AG09309 (cell line): ENCODE measurements around the gene AATK.

Experiments
- DNase-seq: peaks from one replicate; pipeline ENCODE4 v3.0.0-alpha.2; 2010; ENCODE audit warnings: low read depth
- H3K4me3 ChIP-seq: 2 replicates; pipeline ENCODE4 v1.5.1; 2011; ENCODE audit warnings: mild to moderate bottlenecking, low read depth, low read length, moderate library complexity; ENCODE audit not compliant: control insufficient read depth
- TF ChIP-seq, protein P1 (sequence below): IDR thresholded peaks from 2 replicates; pipeline ENCODE4 v1.5.1; 2011; ENCODE audit warnings: mild to moderate bottlenecking, low read depth, low read length, inconsistent platforms; ENCODE audit not compliant: insufficient read depth, control insufficient read depth; ENCODE audit errors: missing control alignments

The AATK gene

DNA sequence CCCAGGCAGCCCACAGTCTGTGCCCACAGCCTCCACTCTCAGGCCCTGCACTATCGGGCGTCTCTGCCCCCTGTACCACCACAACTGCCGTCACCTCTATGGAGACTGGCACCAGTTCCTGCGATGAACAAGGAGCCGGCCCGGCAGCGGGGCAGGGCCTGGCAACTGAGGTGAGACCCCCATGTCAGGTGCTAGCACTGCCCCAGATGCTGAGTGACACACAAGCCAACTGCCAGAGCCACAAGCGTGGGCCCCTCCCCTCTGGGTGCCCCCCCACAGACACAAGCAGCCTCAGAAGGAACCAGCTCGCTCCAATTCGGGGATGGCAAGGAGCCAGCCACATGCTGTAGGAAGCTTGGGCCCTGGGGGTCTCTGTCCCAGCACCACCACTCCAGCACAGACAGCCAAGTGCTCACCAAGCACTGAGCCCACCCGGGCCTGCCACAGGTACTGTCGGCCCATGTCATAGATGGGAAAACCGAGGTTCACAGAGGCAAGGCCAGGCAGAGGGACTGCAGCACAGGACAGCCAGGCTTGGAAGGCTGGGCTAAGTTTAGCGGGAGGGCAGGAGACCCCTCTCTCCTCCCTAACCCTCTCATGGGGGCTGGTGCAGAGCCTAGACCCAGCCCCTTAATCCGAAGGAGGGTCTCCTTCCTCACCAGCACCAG lies 2.2 kb downstream of the AATK start:
- DNase-seq: no peak
- TF ChIP-seq, protein P1, sequence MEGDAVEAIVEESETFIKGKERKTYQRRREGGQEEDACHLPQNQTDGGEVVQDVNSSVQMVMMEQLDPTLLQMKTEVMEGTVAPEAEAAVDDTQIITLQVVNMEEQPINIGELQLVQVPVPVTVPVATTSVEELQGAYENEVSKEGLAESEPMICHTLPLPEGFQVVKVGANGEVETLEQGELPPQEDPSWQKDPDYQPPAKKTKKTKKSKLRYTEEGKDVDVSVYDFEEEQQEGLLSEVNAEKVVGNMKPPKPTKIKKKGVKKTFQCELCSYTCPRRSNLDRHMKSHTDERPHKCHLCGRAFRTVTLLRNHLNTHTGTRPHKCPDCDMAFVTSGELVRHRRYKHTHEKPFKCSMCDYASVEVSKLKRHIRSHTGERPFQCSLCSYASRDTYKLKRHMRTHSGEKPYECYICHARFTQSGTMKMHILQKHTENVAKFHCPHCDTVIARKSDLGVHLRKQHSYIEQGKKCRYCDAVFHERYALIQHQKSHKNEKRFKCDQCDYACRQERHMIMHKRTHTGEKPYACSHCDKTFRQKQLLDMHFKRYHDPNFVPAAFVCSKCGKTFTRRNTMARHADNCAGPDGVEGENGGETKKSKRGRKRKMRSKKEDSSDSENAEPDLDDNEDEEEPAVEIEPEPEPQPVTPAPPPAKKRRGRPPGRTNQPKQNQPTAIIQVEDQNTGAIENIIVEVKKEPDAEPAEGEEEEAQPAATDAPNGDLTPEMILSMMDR: no peak
- no peak overlapping the region for H3K4me3 ChIP-seq

DNA sequence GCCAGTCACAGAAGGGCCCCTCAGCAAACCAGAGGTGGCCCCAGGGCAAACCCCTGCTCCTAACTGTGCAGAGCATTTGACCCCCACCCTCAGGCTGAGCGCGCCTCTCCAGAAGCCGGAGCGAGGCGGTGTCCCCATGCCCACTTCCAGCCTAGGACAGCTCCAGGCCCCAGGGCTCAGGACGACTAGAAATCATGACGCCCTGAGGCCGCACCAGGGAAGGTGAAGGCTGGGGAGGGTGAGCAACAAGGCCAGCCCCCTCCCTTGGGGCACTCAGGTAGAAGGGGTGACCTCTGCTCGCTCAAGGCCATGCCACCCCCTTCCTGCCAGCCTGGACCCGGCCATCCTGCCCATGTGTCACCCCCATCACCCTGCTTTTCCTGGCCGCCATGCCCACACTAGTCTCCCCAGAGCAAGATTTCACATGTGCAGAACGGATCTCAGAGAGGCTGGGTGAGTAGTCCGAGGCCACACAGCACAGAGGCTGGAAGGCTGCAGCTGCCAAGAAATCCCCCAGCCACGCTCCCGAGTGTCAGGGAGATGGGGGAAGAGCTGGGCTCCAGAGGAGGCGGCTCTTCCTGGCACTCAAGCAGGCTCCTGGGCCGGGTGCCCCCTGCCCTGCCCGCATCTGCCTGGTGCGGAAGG lies 2.8 kb downstream of the AATK start:
- H3K4me3 ChIP-seq: no peak overlapping the region
- DNase-seq: no peak
- TF ChIP-seq, protein P1: no peak

DNA sequence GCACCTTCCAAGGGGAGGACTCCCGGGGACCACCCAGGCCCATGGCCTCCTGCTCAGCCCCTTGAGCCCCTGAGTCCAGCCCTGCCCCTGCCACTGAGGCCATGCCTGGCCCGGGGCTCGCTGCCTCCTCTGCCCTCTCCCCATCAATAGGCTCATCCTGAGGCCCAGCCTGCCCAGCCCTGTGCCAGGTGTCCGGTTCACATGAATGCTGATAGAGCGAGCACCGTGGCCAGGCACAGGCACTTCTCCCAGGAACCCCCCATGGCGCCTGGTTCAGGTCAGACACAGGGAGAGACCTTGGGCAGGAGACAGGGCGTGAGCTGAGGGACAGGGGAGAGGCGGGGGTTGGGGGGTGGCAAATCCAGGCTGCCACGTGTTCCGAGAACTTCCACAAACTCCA lies 3.5 kb downstream of the AATK start:
- no peak overlapping the region for H3K4me3 ChIP-seq
- TF ChIP-seq, protein P1: no peak
- DNase-seq: no peak

DNA sequence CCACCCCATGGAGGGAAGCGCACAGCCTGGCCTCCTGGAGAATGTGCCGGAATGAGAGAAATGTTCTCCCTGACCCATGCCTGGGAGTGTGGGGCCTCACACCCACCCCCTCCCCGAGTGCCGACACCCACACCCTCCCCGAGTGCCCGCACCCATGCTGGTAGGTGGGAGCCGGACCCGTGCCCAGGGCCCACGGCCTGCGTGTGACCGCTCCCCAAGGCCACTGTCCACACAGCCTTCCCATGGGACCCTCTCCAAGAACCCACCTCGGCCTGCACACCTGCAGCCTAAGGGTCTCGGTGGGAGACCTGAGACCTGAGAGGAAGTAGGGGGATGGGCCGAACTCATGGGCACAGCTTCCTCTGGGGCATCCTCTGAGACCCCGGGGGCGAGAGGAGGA lies 4.0 kb downstream of the AATK start:
- no peak for DNase-seq
- no peak overlapping the region for H3K4me3 ChIP-seq
- TF ChIP-seq, protein P1: no peak

DNA sequence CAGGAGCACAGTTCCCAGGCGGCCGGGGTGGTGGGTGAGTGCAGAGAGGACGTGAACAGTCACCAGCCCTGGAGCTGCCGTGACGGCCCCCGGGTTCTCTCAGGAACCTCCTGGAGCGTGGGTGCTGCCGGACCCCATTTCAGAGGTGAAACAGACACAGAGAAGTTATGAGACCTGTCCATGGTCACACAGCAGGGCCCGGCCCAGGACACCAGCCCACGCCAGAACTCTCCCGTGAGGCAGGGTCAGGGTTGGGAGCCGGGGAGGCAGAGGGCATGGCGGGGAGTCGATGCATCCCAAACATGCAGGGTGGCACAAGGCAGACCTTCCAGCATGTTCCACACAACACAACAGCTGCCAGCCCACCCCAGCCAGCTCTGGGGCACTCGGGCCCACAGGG lies 4.5 kb downstream of the AATK start:
- TF ChIP-seq, protein P1: no peak
- no peak for DNase-seq
- no peak overlapping the region for H3K4me3 ChIP-seq

DNA sequence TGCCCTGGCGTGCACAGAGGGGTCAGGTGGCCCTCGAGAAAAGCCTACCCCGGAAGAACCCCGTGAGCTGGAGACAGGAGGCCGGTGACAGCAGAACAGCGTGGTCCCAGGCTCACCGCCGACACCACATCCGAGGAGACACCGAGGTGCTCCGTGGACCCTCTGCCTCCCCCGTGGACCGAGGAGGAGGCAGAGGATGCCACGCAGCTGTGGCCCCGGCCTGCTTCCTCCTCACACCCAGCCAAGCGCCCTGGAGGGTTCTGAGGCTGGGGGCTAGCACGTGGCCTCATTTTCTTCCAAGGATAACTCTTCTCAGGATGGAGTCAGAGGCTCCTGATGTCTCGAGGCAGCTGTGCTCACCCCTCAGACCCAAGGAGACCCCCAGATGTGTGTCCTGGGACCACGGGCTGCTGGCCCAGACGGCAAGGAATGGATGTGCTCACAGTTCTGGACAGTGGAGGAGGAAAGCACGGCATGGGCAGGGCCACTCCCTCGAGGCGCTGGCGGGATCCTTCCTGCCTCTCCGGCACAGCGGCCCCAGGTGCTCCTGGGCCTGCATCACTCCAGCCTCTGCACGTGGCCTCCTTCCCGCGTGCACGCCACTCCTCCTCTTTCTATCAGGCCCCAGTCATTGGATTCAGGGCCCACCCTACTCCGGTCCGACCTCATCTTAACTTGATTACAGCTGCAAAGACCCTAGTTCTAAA lies 5.1 kb downstream of the AATK start:
- TF ChIP-seq, protein P1: no peak
- no peak overlapping the region for H3K4me3 ChIP-seq
- DNase-seq: no peak
